ENCODE measurements around the gene PRKCH. TPM values are rescaled to one million over a fixed set of nuclear protein-coding genes. Genes with fewer than 3 reads are reported as not detected.
"Not testable (repeated sequence)": the region's sequence is repeated elsewhere in the genome, so short reads cannot be mapped to it uniquely, and the experiment has no call there.

Gene PRKCH
- total RNA-seq, 2 experiments from 2014 or later = 318 to 343 TPM

DNA sequence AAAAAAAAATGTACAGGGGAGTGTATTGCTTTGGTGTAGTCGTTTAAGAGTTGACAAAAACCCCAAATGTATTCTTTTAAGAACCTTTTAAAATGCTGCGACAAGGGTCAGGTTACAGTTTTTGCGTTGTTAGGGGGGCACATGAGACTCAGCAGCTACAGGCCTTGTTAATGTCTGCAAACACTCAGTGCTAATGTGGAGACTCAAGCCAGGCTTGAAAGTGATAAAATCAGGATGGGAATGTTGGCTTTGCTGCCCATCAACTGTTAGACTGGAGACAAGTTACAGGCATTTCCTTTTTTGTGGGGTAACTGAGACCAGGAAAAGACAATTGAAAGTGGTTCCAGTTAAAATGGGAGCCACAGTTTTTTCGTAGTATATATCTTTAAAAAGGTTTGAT is 84.8 kb downstream of the PRKCH start:
- CTCF ChIA-PET = interaction anchor here (2.0 kb wide), 1 partner anchor 23 kb away, joined by 5 read pairs; no protein-coding TSS in a partner anchor

DNA sequence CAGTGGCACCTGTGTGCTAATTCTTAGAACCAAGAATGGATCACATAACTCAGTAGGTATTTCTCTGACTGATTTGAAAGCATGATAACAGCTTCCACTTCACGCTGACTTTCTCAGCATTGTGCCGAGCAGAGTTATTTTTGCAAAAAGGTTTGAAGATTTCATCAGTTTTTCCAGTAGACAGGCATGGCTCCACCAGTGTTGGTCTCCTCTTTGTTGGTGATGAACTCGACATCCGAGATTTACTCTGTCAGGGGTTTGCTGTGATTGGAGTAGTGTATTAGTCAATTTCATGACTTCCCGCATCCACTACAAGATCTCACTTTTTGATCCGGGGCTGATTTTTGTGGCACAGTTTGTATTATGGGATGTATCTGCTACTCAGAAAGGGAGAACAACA is 85.3 kb downstream of the PRKCH start:
- POLR2A ChIA-PET = no interaction called here
- CTCF ChIA-PET = interaction anchor here (2.0 kb wide), 1 partner anchor 22 kb away, joined by 5 read pairs; no protein-coding TSS in a partner anchor

More for the DNA sequence above, 84.8 kb downstream of the PRKCH start:
- H3K27me3 Mint-ChIP-seq (ENCODE audit: low read depth) = no peaks in the 10 kb centered on the region
- POLR2A ChIA-PET = interaction anchor here (0.5 kb wide), 1 partner anchor 27 kb away, joined by 3 read pairs; no protein-coding TSS in a partner anchor
- peaks cover 77% of the 10 kb centered on the region for H3K4me1 Mint-ChIP-seq (ENCODE audit: low read depth)
- H3K36me3 Mint-ChIP-seq (ENCODE audit: low read depth) = peaks cover 55% of the 10 kb centered on the region
- peak overlapping the region; percentile 30 for H3K4me3 Mint-ChIP-seq
- H3K27ac Mint-ChIP-seq = peak overlapping the region; percentile 45
- DNase-seq = no peak
- no peak for ATAC-seq
- no peaks in the 10 kb centered on the region for H3K9me3 Mint-ChIP-seq (ENCODE audit: insufficient read depth)

DNA sequence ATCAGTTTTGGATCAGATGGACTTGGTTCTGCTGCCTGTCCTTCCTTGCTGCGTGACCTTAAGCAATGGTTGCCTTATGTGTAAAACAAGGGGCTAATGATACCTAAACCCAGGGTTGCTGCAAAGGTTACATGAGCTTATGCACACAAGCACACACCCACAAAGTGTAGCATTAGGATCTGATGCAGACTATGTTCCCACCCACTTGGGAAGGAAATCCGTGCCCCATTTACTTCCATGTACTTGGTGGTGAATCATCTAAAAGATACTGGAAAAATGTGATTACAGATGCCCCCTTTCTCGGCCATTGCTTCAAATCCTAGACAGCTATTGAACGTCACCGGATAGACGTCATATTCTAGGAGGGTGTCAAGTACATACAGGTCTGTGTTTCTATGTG is 87.1 kb downstream of the PRKCH start:
- DNase-seq (no peak), ATAC-seq (no peak)
- H3K27me3 Mint-ChIP-seq (ENCODE audit: low read depth) = no peaks in the 10 kb centered on the region
- H3K36me3 Mint-ChIP-seq (ENCODE audit: low read depth) = peaks cover 46% of the 10 kb centered on the region
- ChIA-PET POLR2A (interaction anchor here (0.8 kb wide), 1 partner anchor 14 kb away, joined by 3 read pairs; no protein-coding TSS in a partner anchor), CTCF (interaction anchor here (1.4 kb wide), 1 partner anchor 12 kb away, joined by 4 read pairs; no protein-coding TSS in a partner anchor)
- H3K9me3 Mint-ChIP-seq (ENCODE audit: insufficient read depth) = no peaks in the 10 kb centered on the region
- H3K4me3 Mint-ChIP-seq = no peak overlapping the region
- no peak overlapping the region for H3K27ac Mint-ChIP-seq
- H3K4me1 Mint-ChIP-seq (ENCODE audit: low read depth) = peaks cover 61% of the 10 kb centered on the region

More for the DNA sequence above, 85.3 kb downstream of the PRKCH start:
- Mint-ChIP-seq H3K36me3 (ENCODE audit: low read depth) (peaks cover 50% of the 10 kb centered on the region), H3K27ac (peak overlapping the region; percentile 79), H3K4me1 (ENCODE audit: low read depth) (peaks cover 72% of the 10 kb centered on the region), H3K4me3 (peak overlapping the region; percentile 41), H3K27me3 (ENCODE audit: low read depth) (no peaks in the 10 kb centered on the region), H3K9me3 (ENCODE audit: insufficient read depth) (no peaks in the 10 kb centered on the region)
- ATAC-seq (peak; percentile 47), DNase-seq (no peak)

DNA sequence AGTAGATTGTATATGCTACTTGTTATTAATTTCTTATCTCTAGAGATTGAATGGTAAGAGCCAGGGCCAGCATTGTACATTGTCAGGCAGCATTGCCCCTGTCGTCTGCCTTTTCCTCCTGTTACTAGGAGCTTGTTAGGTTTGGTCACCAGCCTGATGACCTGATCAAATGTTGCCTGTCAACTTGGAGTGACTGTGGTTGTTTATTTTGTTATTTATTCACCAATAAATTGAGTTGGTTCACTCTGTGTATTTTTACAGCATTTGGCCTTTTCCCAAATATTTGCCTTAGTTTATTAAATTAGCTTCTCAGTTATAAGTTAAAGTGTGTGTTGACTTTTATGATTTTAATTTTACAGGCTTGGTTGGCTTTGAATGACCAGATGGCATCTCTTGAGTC is 88.4 kb downstream of the PRKCH start:
- Mint-ChIP-seq H3K36me3 (ENCODE audit: low read depth) (peaks cover 38% of the 10 kb centered on the region), H3K27ac (no peak overlapping the region), H3K4me3 (no peak overlapping the region), H3K4me1 (ENCODE audit: low read depth) (peaks cover 50% of the 10 kb centered on the region), H3K9me3 (ENCODE audit: insufficient read depth) (no peaks in the 10 kb centered on the region), H3K27me3 (ENCODE audit: low read depth) (no peaks in the 10 kb centered on the region)
- ATAC-seq (no peak), DNase-seq (no peak)
- POLR2A ChIA-PET = interaction anchor here (0.9 to 1.6 kb wide), 2 partner anchors 12 to 20 kb away, joined by 3 to 4 read pairs; no protein-coding TSS in a partner anchor
- CTCF ChIA-PET = interaction anchor here (0.8 to 0.9 kb wide), 2 partner anchors 9 to 124 kb away, joined by 3 read pairs; no protein-coding TSS in a partner anchor

GRCh38 chr14:61415934-61416333 is 94.6 kb downstream of the PRKCH start:
- CTCF ChIA-PET; H3K27me3 Mint-ChIP-seq (ENCODE audit: low read depth); DNase-seq; H3K9me3 Mint-ChIP-seq (ENCODE audit: insufficient read depth); H3K4me1 Mint-ChIP-seq (ENCODE audit: low read depth): not testable (repeated sequence)
- Mint-ChIP-seq H3K36me3 (ENCODE audit: low read depth) (peaks cover 46% of the 10 kb centered on the region), H3K27ac (peak overlapping the region; percentile 81), H3K4me3 (peak overlapping the region; percentile 37)
- ATAC-seq = peak; percentile 3
- POLR2A ChIA-PET = interaction anchor here (1.5 to 1.6 kb wide), 2 partner anchors 15 to 27 kb away, joined by 4 to 5 read pairs; no protein-coding TSS in a partner anchor

- Mint-ChIP-seq H3K4me3 (peak overlapping the region; percentile 37), H3K4me1 (ENCODE audit: low read depth) (no peaks in the 10 kb centered on the region), H3K9me3 (ENCODE audit: insufficient read depth) (no peaks in the 10 kb centered on the region), H3K27me3 (ENCODE audit: low read depth) (no peaks in the 10 kb centered on the region), H3K36me3 (ENCODE audit: low read depth) (peaks cover 51% of the 10 kb centered on the region), H3K27ac (peak overlapping the region; percentile 81)
- peak; percentile 18 for ATAC-seq
- POLR2A ChIA-PET = interaction anchor here (0.9 to 1.6 kb wide), 4 partner anchors 16 to 281 kb away, joined by 3 to 5 read pairs (median 4); no protein-coding TSS in a partner anchor
- no peak for DNase-seq
- CTCF ChIA-PET = interaction anchor here (1.4 to 1.8 kb wide), 2 partner anchors 10 to 17 kb away, joined by 4 to 8 read pairs; no protein-coding TSS in a partner anchor
These were observed 95.2 kb downstream of the PRKCH start for GRCh38 chr14:61416591-61416990.

DNA sequence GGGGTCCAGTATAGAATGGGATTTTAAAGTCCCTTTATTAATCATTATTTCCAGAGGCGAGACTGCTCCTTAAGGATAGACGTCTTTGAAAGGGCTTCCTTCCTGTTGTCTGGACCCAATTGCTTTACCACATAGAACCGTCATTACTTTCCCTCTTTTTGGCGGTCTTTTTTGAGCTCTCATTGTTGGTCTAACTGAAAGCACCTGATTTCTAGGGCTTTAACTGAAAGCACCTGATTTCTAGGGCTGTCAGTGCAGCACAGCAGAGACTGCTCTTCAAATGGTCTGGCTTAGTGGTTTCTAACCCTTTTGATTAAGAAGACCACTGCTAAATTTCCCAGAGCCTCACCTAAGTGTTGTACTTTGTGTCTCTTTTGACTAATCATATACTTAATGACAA is 95.8 kb downstream of the PRKCH start:
- no peaks in the 10 kb centered on the region for H3K9me3 Mint-ChIP-seq (ENCODE audit: insufficient read depth)
- ATAC-seq (peak; percentile 43), DNase-seq (no peak)
- peaks cover 55% of the 10 kb centered on the region for H3K36me3 Mint-ChIP-seq (ENCODE audit: low read depth)
- ChIA-PET POLR2A (interaction anchor here (0.6 to 1.6 kb wide), 7 partner anchors 17 to 281 kb away, joined by 3 to 5 read pairs (median 3); no protein-coding TSS in a partner anchor), CTCF (interaction anchor here (1.2 to 1.8 kb wide), 3 partner anchors 10 to 19 kb away, joined by 3 to 8 read pairs (median 4); no protein-coding TSS in a partner anchor)
- H3K27me3 Mint-ChIP-seq (ENCODE audit: low read depth) = no peaks in the 10 kb centered on the region
- H3K4me3 Mint-ChIP-seq = peak overlapping the region; percentile 54
- peaks cover 1% of the 10 kb centered on the region for H3K4me1 Mint-ChIP-seq (ENCODE audit: low read depth)
- H3K27ac Mint-ChIP-seq = peak overlapping the region; percentile 81

GRCh38 chr14:61417883-61418455 is 96.6 kb downstream of the PRKCH start:
- ChIA-PET CTCF (interaction anchor here (1.1 to 1.8 kb wide), 4 partner anchors 9 to 336 kb away, joined by 3 to 8 read pairs (median 4); no protein-coding TSS in a partner anchor), POLR2A (interaction anchor here (0.5 to 1.6 kb wide), 4 partner anchors 14 to 95 kb away, joined by 3 read pairs; no protein-coding TSS in a partner anchor)
- Mint-ChIP-seq H3K4me1 (ENCODE audit: low read depth) (peaks cover 7% of the 10 kb centered on the region), H3K4me3 (peak overlapping the region; percentile 54), H3K27me3 (ENCODE audit: low read depth) (no peaks in the 10 kb centered on the region), H3K9me3 (ENCODE audit: insufficient read depth) (no peaks in the 10 kb centered on the region), H3K27ac (peak overlapping the region; percentile 81), H3K36me3 (ENCODE audit: low read depth) (peaks cover 62% of the 10 kb centered on the region)
- ATAC-seq (no peak), DNase-seq (no peak)

DNA sequence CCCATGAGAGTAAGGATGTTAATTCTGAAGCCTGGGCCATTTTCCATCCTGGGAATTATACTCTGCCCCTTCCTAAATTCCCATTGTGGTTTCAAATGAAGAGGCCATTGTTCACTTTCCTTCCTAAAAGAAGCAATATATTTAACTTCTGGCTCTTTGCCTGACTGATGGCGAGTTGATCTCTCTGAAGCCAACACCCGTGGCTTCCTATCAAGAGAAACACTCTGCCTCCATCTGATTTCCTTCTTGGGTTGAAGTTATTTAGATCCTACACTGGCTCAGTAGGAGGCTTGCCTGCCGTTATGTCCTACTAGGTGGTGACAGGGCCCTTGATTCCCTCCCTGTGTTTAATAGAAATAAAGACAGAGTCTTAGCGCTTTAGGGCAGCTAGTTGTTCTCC is 97.4 kb downstream of the PRKCH start:
- ATAC-seq = no peak
- Mint-ChIP-seq H3K4me1 (ENCODE audit: low read depth) (peaks cover 13% of the 10 kb centered on the region), H3K36me3 (ENCODE audit: low read depth) (peaks cover 68% of the 10 kb centered on the region), H3K27me3 (ENCODE audit: low read depth) (no peaks in the 10 kb centered on the region), H3K27ac (peak overlapping the region; percentile 51), H3K9me3 (ENCODE audit: insufficient read depth) (no peaks in the 10 kb centered on the region), H3K4me3 (no peak overlapping the region)
- ChIA-PET CTCF (interaction anchor here (0.7 to 1.5 kb wide), 3 partner anchors 8 to 335 kb away, joined by 3 read pairs; no protein-coding TSS in a partner anchor), POLR2A (interaction anchor here (0.5 to 1.6 kb wide), 2 partner anchors 14 to 22 kb away, joined by 3 read pairs; no protein-coding TSS in a partner anchor)
- no peak for DNase-seq

- ChIA-PET CTCF (interaction anchor here (0.7 to 1.5 kb wide), 4 partner anchors 9 to 334 kb away, joined by 3 read pairs; no protein-coding TSS in a partner anchor), POLR2A (interaction anchor here (1.8 kb wide), 1 partner anchor 14 kb away, joined by 5 read pairs; no protein-coding TSS in a partner anchor)
- ATAC-seq = no peak
- H3K9me3 Mint-ChIP-seq (ENCODE audit: insufficient read depth) = no peaks in the 10 kb centered on the region
- no peak for DNase-seq
- H3K4me1 Mint-ChIP-seq (ENCODE audit: low read depth) = peaks cover 17% of the 10 kb centered on the region
- peak overlapping the region; percentile 66 for H3K27ac Mint-ChIP-seq
- peaks cover 72% of the 10 kb centered on the region for H3K36me3 Mint-ChIP-seq (ENCODE audit: low read depth)
- H3K27me3 Mint-ChIP-seq (ENCODE audit: low read depth) = no peaks in the 10 kb centered on the region
- no peak overlapping the region for H3K4me3 Mint-ChIP-seq
These were observed 97.8 kb downstream of the PRKCH start for GRCh38 chr14:61419201-61419600.

DNA sequence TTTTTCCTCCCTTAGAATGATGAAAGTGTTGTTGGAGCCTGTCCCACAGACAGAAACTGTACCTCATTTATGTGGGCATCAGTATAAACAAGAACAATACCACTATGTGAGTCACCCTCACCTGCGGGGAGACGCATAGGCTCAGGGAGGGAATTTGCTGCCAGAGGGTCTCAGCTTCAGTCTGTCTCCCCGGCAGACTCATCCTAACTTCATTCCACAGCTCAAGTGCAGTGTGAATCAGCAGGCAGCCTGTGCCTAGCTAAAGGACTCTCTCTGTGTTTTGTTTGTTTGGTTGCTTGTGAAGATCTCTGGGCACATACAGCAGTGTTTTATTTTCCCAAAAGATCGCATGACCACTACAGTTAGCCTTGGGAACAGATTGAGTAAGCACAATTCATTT is 98.9 kb downstream of the PRKCH start:
- ATAC-seq (peak; percentile 28), DNase-seq (no peak)
- Mint-ChIP-seq H3K4me3 (peak overlapping the region; percentile 12), H3K4me1 (ENCODE audit: low read depth) (peaks cover 25% of the 10 kb centered on the region), H3K9me3 (ENCODE audit: insufficient read depth) (no peaks in the 10 kb centered on the region), H3K27me3 (ENCODE audit: low read depth) (no peaks in the 10 kb centered on the region), H3K27ac (peak overlapping the region; percentile 71), H3K36me3 (ENCODE audit: low read depth) (peaks cover 83% of the 10 kb centered on the region)
- POLR2A ChIA-PET = interaction anchor here (0.6 to 1.8 kb wide), 5 partner anchors 13 to 99 kb away, joined by 3 to 5 read pairs (median 3); partner anchors contain the start of gene PRKCH
- CTCF ChIA-PET = interaction anchor here (1.0 to 1.6 kb wide), 4 partner anchors 14 to 123 kb away, joined by 3 to 5 read pairs (median 5); no protein-coding TSS in a partner anchor
